ENCODE data around the gene PHEX.

Gene PHEX

DNA sequence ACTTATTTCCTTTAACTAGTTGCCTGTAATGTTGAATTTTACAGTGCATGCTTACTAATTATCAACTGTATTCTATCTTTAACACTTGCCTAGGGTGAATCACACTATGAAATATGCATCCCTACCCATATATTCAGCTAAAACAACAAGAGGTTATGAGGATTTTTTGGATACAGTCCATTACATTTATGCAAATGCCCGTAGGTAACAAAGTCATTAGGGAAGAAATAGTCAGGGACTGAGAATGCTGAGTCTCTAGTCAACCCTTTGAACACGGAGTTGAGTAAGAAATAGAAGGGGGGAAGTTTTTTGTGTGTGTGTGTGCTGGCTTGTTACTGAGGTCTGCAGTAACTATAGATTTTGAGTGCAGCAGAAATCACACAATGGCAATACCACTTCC, 214.5 kb downstream of the PHEX start:
- WGBS, result 85% methylated on average over 2 of the region's 2 CpGs
- no peak overlapping the region for H2AFZ ChIP-seq (ENCODE audit: low read depth, low read length)
- H3K4ac ChIP-seq (ENCODE audit: low read depth in 1 of 2, low read length in 2 of 2), result no peak overlapping the region
- no peak overlapping the region for H4K8ac ChIP-seq (ENCODE audit: low read length)
- H4K91ac ChIP-seq (ENCODE audit: low read length), result no peak overlapping the region
- peaks cover 2% of the 10 kb centered on the region for H3K4me1 ChIP-seq (ENCODE audit: control insufficient read depth, insufficient read depth, low read depth, low read length)
- H2BK12ac ChIP-seq (ENCODE audit: low read length in 2 of 2), result no peak overlapping the region
- no peak overlapping the region for H3K18ac ChIP-seq (ENCODE audit: low read depth in 1 of 2, low read length in 2 of 2)
- H2AK5ac ChIP-seq (ENCODE audit: low read length, severe bottlenecking), result no peak overlapping the region
- H3K23ac ChIP-seq (ENCODE audit: low read length in 2 of 2), result no peak overlapping the region
- no peak overlapping the region for H2BK5ac ChIP-seq (ENCODE audit: low read depth, low read length, poor library complexity, severe bottlenecking)
- no peak for DNase-seq
- no peaks in the 10 kb centered on the region for H3K79me1 ChIP-seq (replicated peaks; ENCODE audit: low read length, poor library complexity, severe bottlenecking)
- H3K4me3 ChIP-seq (ENCODE audit: insufficient read depth in 1 of 2, low read depth in 1 of 2, low read length in 2 of 2), result no peak overlapping the region
- no peaks in the 10 kb centered on the region for H3K36me3 ChIP-seq (ENCODE audit: control insufficient read depth in 1 of 2, insufficient read depth in 2 of 2, low read depth in 1 of 2, low read length in 2 of 2)
- no peak overlapping the region for H3K4me2 ChIP-seq (ENCODE audit: low read length, poor library complexity, severe bottlenecking)
- no peak overlapping the region for H2BK15ac ChIP-seq (ENCODE audit: low read depth, poor library complexity, severe bottlenecking)
- H3K9ac ChIP-seq (ENCODE audit: low read length), result no peak overlapping the region
- H2BK120ac ChIP-seq (ENCODE audit: low read depth, low read length), result no peak overlapping the region
- H3K9me3 ChIP-seq (ENCODE audit: control insufficient read depth, low read length), result no peaks in the 10 kb centered on the region
- H3K27ac ChIP-seq (ENCODE audit: low read length, poor library complexity, severe bottlenecking), result peak overlapping the region; percentile 82
- H3K27me3 ChIP-seq (ENCODE audit: control insufficient read depth in 1 of 2, insufficient read depth in 1 of 2, low read length in 2 of 2), result no peaks in the 10 kb centered on the region
- H3K14ac ChIP-seq (ENCODE audit: low read length in 2 of 2), result no peak overlapping the region

DNA sequence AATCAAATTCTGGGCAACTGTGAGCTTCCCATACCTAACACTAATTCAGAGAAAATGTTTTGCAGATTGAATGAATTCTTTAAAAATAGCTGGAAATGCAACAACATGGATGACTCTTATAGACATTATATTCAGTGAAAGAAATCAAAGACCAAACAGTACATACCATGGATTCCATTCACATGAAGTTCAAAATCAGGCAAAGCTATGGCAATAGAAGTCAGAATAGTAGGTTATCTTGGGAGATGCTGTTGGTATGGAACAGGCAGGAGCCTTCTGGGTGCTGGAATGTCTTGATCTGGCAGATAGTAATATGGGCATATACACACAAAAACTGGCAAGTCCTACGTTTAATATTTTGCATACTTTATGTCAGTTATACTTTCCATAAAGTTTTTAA, 215.0 kb downstream of the PHEX start:
- Histone ChIP-seq H3K4me2 (ENCODE audit: low read length, poor library complexity, severe bottlenecking) (no peak overlapping the region), H3K27ac (ENCODE audit: low read length, poor library complexity, severe bottlenecking) (peak overlapping the region; percentile 82), H2BK12ac (ENCODE audit: low read length in 2 of 2) (no peak overlapping the region), H3K36me3 (ENCODE audit: control insufficient read depth in 1 of 2, insufficient read depth in 2 of 2, low read depth in 1 of 2, low read length in 2 of 2) (no peaks in the 10 kb centered on the region), H2BK5ac (ENCODE audit: low read depth, low read length, poor library complexity, severe bottlenecking) (no peak overlapping the region), H4K8ac (ENCODE audit: low read length) (no peak overlapping the region), H3K23ac (ENCODE audit: low read length in 2 of 2) (no peak overlapping the region), H2BK120ac (ENCODE audit: low read depth, low read length) (no peak overlapping the region), H4K91ac (ENCODE audit: low read length) (no peak overlapping the region), H3K9me3 (ENCODE audit: control insufficient read depth, low read length) (no peaks in the 10 kb centered on the region), H3K27me3 (ENCODE audit: control insufficient read depth in 1 of 2, insufficient read depth in 1 of 2, low read length in 2 of 2) (no peaks in the 10 kb centered on the region), H3K18ac (ENCODE audit: low read depth in 1 of 2, low read length in 2 of 2) (no peak overlapping the region), H3K4me3 (ENCODE audit: insufficient read depth in 1 of 2, low read depth in 1 of 2, low read length in 2 of 2) (no peak overlapping the region), H3K14ac (ENCODE audit: low read length in 2 of 2) (no peak overlapping the region), H2AFZ (ENCODE audit: low read depth, low read length) (no peak overlapping the region), H2AK5ac (ENCODE audit: low read length, severe bottlenecking) (no peak overlapping the region), H3K4me1 (ENCODE audit: control insufficient read depth, insufficient read depth, low read depth, low read length) (peaks cover 2% of the 10 kb centered on the region), H2BK15ac (ENCODE audit: low read depth, poor library complexity, severe bottlenecking) (no peak overlapping the region), H3K9ac (ENCODE audit: low read length) (no peak overlapping the region), H3K4ac (ENCODE audit: low read depth in 1 of 2, low read length in 2 of 2) (no peak overlapping the region), H3K79me1 (replicated peaks; ENCODE audit: low read length, poor library complexity, severe bottlenecking) (no peaks in the 10 kb centered on the region)
- DNase-seq, result no peak
- no CpG with 5 or more reads among the region's 1 CpG for WGBS

GRCh38 chrX:22248401-22248800, 216.3 kb downstream of the PHEX start:
- Histone ChIP-seq H3K4me3 (ENCODE audit: insufficient read depth in 1 of 2, low read depth in 1 of 2, low read length in 2 of 2) (no peak overlapping the region), H3K18ac (ENCODE audit: low read depth in 1 of 2, low read length in 2 of 2) (no peak overlapping the region), H3K14ac (ENCODE audit: low read length in 2 of 2) (no peak overlapping the region), H3K9me3 (ENCODE audit: control insufficient read depth, low read length) (no peaks in the 10 kb centered on the region), H2AFZ (ENCODE audit: low read depth, low read length) (no peak overlapping the region), H3K79me1 (replicated peaks; ENCODE audit: low read length, poor library complexity, severe bottlenecking) (no peaks in the 10 kb centered on the region), H2BK5ac (ENCODE audit: low read depth, low read length, poor library complexity, severe bottlenecking) (no peak overlapping the region), H3K36me3 (ENCODE audit: control insufficient read depth in 1 of 2, insufficient read depth in 2 of 2, low read depth in 1 of 2, low read length in 2 of 2) (no peaks in the 10 kb centered on the region), H2AK5ac (ENCODE audit: low read length, severe bottlenecking) (no peak overlapping the region), H2BK120ac (ENCODE audit: low read depth, low read length) (no peak overlapping the region), H3K23ac (ENCODE audit: low read length in 2 of 2) (no peak overlapping the region), H3K4ac (ENCODE audit: low read depth in 1 of 2, low read length in 2 of 2) (no peak overlapping the region), H4K91ac (ENCODE audit: low read length) (no peak overlapping the region), H3K27ac (ENCODE audit: low read length, poor library complexity, severe bottlenecking) (no peak overlapping the region), H3K4me1 (ENCODE audit: control insufficient read depth, insufficient read depth, low read depth, low read length) (peaks cover 2% of the 10 kb centered on the region), H3K27me3 (ENCODE audit: control insufficient read depth in 1 of 2, insufficient read depth in 1 of 2, low read length in 2 of 2) (no peaks in the 10 kb centered on the region), H3K9ac (ENCODE audit: low read length) (no peak overlapping the region), H2BK12ac (ENCODE audit: low read length in 2 of 2) (no peak overlapping the region), H4K8ac (ENCODE audit: low read length) (no peak overlapping the region), H2BK15ac (ENCODE audit: low read depth, poor library complexity, severe bottlenecking) (no peak overlapping the region), H3K4me2 (ENCODE audit: low read length, poor library complexity, severe bottlenecking) (no peak overlapping the region)
- WGBS, result 86% methylated on average over 1 of the region's 3 CpGs
- DNase-seq, result no peak

DNA sequence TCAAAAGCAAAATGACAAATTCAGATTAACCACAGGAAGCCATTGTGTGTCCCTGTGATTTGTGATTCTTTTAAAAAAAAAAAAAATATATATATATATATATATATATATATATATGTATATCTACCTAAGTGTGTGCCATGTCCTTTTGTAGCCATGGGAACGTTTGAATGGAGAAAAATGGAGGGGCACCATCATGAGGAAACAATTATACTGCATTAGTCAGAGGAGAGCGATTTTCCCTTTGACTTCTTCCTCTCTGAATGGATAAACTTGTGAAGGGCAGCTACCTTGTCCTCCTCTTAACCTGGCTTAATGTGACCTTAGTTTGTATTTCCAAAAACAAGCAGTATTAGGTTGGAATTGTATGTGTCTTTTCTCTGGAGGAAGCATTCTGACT, 217.2 kb downstream of the PHEX start:
- Histone ChIP-seq H3K23ac (ENCODE audit: low read length in 2 of 2) (no peak overlapping the region), H2BK5ac (ENCODE audit: low read depth, low read length, poor library complexity, severe bottlenecking) (no peak overlapping the region), H2AFZ (ENCODE audit: low read depth, low read length) (no peak overlapping the region), H2BK15ac (ENCODE audit: low read depth, poor library complexity, severe bottlenecking) (no peak overlapping the region), H3K9ac (ENCODE audit: low read length) (no peak overlapping the region), H3K9me3 (ENCODE audit: control insufficient read depth, low read length) (no peaks in the 10 kb centered on the region), H3K4me2 (ENCODE audit: low read length, poor library complexity, severe bottlenecking) (no peak overlapping the region), H3K27ac (ENCODE audit: low read length, poor library complexity, severe bottlenecking) (no peak overlapping the region), H3K4me1 (ENCODE audit: control insufficient read depth, insufficient read depth, low read depth, low read length) (peaks cover 2% of the 10 kb centered on the region), H3K18ac (ENCODE audit: low read depth in 1 of 2, low read length in 2 of 2) (no peak overlapping the region), H3K79me1 (replicated peaks; ENCODE audit: low read length, poor library complexity, severe bottlenecking) (no peaks in the 10 kb centered on the region), H2AK5ac (ENCODE audit: low read length, severe bottlenecking) (no peak overlapping the region), H3K36me3 (ENCODE audit: control insufficient read depth in 1 of 2, insufficient read depth in 2 of 2, low read depth in 1 of 2, low read length in 2 of 2) (no peaks in the 10 kb centered on the region), H3K27me3 (ENCODE audit: control insufficient read depth in 1 of 2, insufficient read depth in 1 of 2, low read length in 2 of 2) (no peaks in the 10 kb centered on the region), H2BK120ac (ENCODE audit: low read depth, low read length) (no peak overlapping the region), H3K14ac (ENCODE audit: low read length in 2 of 2) (no peak overlapping the region), H4K91ac (ENCODE audit: low read length) (no peak overlapping the region), H4K8ac (ENCODE audit: low read length) (no peak overlapping the region), H3K4ac (ENCODE audit: low read depth in 1 of 2, low read length in 2 of 2) (no peak overlapping the region), H3K4me3 (ENCODE audit: insufficient read depth in 1 of 2, low read depth in 1 of 2, low read length in 2 of 2) (no peak overlapping the region), H2BK12ac (ENCODE audit: low read length in 2 of 2) (no peak overlapping the region)
- no CpG with 5 or more reads among the region's 2 CpGs for WGBS
- no peak for DNase-seq
